ENCODE data around the gene ANKRD42.

The ANKRD42 gene

GRCh38 chr11:83223457-83223856, 29.9 kb downstream of the ANKRD42 start:
- no peak overlapping the region for H3K27ac ChIP-seq (ENCODE audit: low read length)
- H3K4me1 ChIP-seq (ENCODE audit: low read length), result no peaks in the 10 kb centered on the region
- no peaks in the 10 kb centered on the region for H3K27me3 ChIP-seq (replicated peaks; ENCODE audit: insufficient read depth, low read length)
- H3K4me2 ChIP-seq (ENCODE audit: low read depth, low read length), result no peak overlapping the region
- no peaks in the 10 kb centered on the region for H3K9me2 ChIP-seq (replicated peaks; ENCODE audit: insufficient read depth, low read length)
- no peak overlapping the region for H3K9ac ChIP-seq (ENCODE audit: low read length)
- no peak for DNase-seq
- TF ChIP-seq CTCF (IDR thresholded peaks at IDR 0.05; ENCODE audit: low read length), result no peak
- TF ChIP-seq EZH2 (optimal IDR thresholded peaks at IDR 0.05; ENCODE audit: low read depth, low read length), result no peak
- no peak for TF ChIP-seq EZH2phosphoT487 (IDR thresholded peaks at IDR 0.05; ENCODE audit: low read length)
- no peaks in the 10 kb centered on the region for H3K79me2 ChIP-seq (ENCODE audit: low read length)
- H3F3A ChIP-seq (ENCODE audit: insufficient read depth, low read length), result no peaks in the 10 kb centered on the region
- H3K36me3 ChIP-seq (replicated peaks; ENCODE audit: insufficient read depth, low read length), result no peaks in the 10 kb centered on the region
- no peak overlapping the region for H2AFZ ChIP-seq (ENCODE audit: low read length)
- H3K9me3 ChIP-seq (replicated peaks; ENCODE audit: insufficient read depth, low read length), result no peaks in the 10 kb centered on the region
- H4K20me1 ChIP-seq (ENCODE audit: insufficient read depth, low read length), result no peaks in the 10 kb centered on the region
- H3K4me3 ChIP-seq (ENCODE audit: low read length), result no peak overlapping the region

- no peak overlapping the region for H2AFZ ChIP-seq (ENCODE audit: low read length)
- no peak for TF ChIP-seq CTCF (IDR thresholded peaks at IDR 0.05; ENCODE audit: low read length)
- TF ChIP-seq EZH2phosphoT487 (IDR thresholded peaks at IDR 0.05; ENCODE audit: low read length), result no peak
- no peaks in the 10 kb centered on the region for H3K4me1 ChIP-seq (ENCODE audit: low read length)
- no peaks in the 10 kb centered on the region for H3K9me2 ChIP-seq (replicated peaks; ENCODE audit: insufficient read depth, low read length)
- H3K9me3 ChIP-seq (replicated peaks; ENCODE audit: insufficient read depth, low read length), result no peaks in the 10 kb centered on the region
- no peak overlapping the region for H3K27ac ChIP-seq (ENCODE audit: low read length)
- no peak overlapping the region for H3K4me3 ChIP-seq (ENCODE audit: low read length)
- no peaks in the 10 kb centered on the region for H4K20me1 ChIP-seq (ENCODE audit: insufficient read depth, low read length)
- H3K9ac ChIP-seq (ENCODE audit: low read length), result no peak overlapping the region
- H3K27me3 ChIP-seq (replicated peaks; ENCODE audit: insufficient read depth, low read length), result no peaks in the 10 kb centered on the region
- no peaks in the 10 kb centered on the region for H3F3A ChIP-seq (ENCODE audit: insufficient read depth, low read length)
- no peaks in the 10 kb centered on the region for H3K79me2 ChIP-seq (ENCODE audit: low read length)
- DNase-seq, result no peak
- no peaks in the 10 kb centered on the region for H3K36me3 ChIP-seq (replicated peaks; ENCODE audit: insufficient read depth, low read length)
- H3K4me2 ChIP-seq (ENCODE audit: low read depth, low read length), result no peak overlapping the region
These were observed 42.3 kb downstream of the ANKRD42 start for GRCh38 chr11:83235825-83236224.

GRCh38 chr11:83238111-83238510, 44.6 kb downstream of the ANKRD42 start:
- Histone ChIP-seq H3K4me1 (ENCODE audit: low read length) (no peaks in the 10 kb centered on the region), H4K20me1 (ENCODE audit: insufficient read depth, low read length) (no peaks in the 10 kb centered on the region), H3K79me2 (ENCODE audit: low read length) (no peaks in the 10 kb centered on the region), H3K27ac (ENCODE audit: low read length) (no peak overlapping the region), H3K36me3 (replicated peaks; ENCODE audit: insufficient read depth, low read length) (no peaks in the 10 kb centered on the region), H3K9me3 (replicated peaks; ENCODE audit: insufficient read depth, low read length) (no peaks in the 10 kb centered on the region), H3K4me3 (ENCODE audit: low read length) (no peak overlapping the region), H3K9me2 (replicated peaks; ENCODE audit: insufficient read depth, low read length) (no peaks in the 10 kb centered on the region), H2AFZ (ENCODE audit: low read length) (no peak overlapping the region), H3F3A (ENCODE audit: insufficient read depth, low read length) (no peaks in the 10 kb centered on the region), H3K9ac (ENCODE audit: low read length) (no peak overlapping the region), H3K27me3 (replicated peaks; ENCODE audit: insufficient read depth, low read length) (no peaks in the 10 kb centered on the region), H3K4me2 (ENCODE audit: low read depth, low read length) (no peak overlapping the region)
- TF ChIP-seq EZH2phosphoT487 (IDR thresholded peaks at IDR 0.05; ENCODE audit: low read length) (no peak), EZH2 (optimal IDR thresholded peaks at IDR 0.05; ENCODE audit: low read depth, low read length) (no peak), CTCF (IDR thresholded peaks at IDR 0.05; ENCODE audit: low read length) (no peak)
- no peak for DNase-seq

Data from MM.1S (cell line).